ENCODE measurements around the gene GOLGA6A. TPM values are rescaled to one million over a fixed set of nuclear protein-coding genes. Genes with fewer than 3 reads are reported as not detected.
A peak's percentile ranks its signal among the peaks of the same experiment; 100 is the strongest.

Gene GOLGA6A
- total and polyA plus RNA-seq, 2 of the 8 experiments (the other 6 are each of a cell fraction or from before 2014, with no cell fraction given) = 0.80 to 1.0 TPM

- FAIRE-seq (no peak), DNase-seq (ENCODE audit: low read depth in 1 of 2, low spot score in 2 of 2) (peak in 1 of 2 experiments; percentile 71)
- no peak overlapping the region for H2AFZ ChIP-seq (ENCODE audit: low read length)
- H3K14ac ChIP-seq (ENCODE audit: insufficient read length) = no peak overlapping the region
- peak overlapping the region; percentile 30 for H4K8ac ChIP-seq (ENCODE audit: extremely low read depth, insufficient read depth, low read length)
- CTCF ChIA-PET (ENCODE audit: partially characterized antibody) = interaction anchor here (0.6 to 4.5 kb wide), 16 partner anchors 63 to 191 kb away, joined by 3 to 65 read pairs (median 7); partner anchors contain the start of genes PML and STRA6
- H2BK120ac ChIP-seq (replicated peaks; ENCODE audit: low read depth, low read length) = no peak overlapping the region
- H3K79me1 ChIP-seq (ENCODE audit: low read depth, low read length) = no peaks in the 10 kb centered on the region; the same call in 1 of the 2 replicates
- H3K27ac ChIP-seq (ENCODE audit: low read depth, low read length) = no peak overlapping the region
- H4K5ac ChIP-seq (ENCODE audit: insufficient read length, low read depth, low read length) = no peak overlapping the region
- H3K9ac ChIP-seq (replicated peaks in 1 of 4; ENCODE audit: extremely low read depth in 1 of 4, low read depth in 3 of 4, low read length in 3 of 4) = no peak overlapping the region
- no peak overlapping the region for H2AK5ac ChIP-seq (ENCODE audit: low read depth, low read length)
- H2BK20ac ChIP-seq (ENCODE audit: low read length) = peak overlapping the region; percentile 97
- H3K18ac ChIP-seq (ENCODE audit: extremely low read depth, low read length) = peak overlapping the region; percentile 86
- peaks cover 30% of the 10 kb centered on the region; the same call in 1 of the 2 replicates for H3K23me2 ChIP-seq (ENCODE audit: low read depth, low read length)
- no peaks in the 10 kb centered on the region for H3K79me2 ChIP-seq (ENCODE audit: control insufficient read depth in 1 of 2, insufficient read depth in 2 of 2, low read length in 2 of 2)
- H2BK5ac ChIP-seq (ENCODE audit: low read depth, low read length) = peak overlapping the region; percentile 72; the same call in 1 of the 2 replicates
- peak overlapping the region; percentile 98; the same call in 1 of the 2 replicates for H2BK12ac ChIP-seq (ENCODE audit: low read depth, low read length)
- H3K4me3 ChIP-seq (ENCODE audit: extremely low read depth in 1 of 4, insufficient read depth in 2 of 4, low read depth in 3 of 4, low read length in 4 of 4) = peak overlapping the region; percentile 2 to 57 (median 39); a peak in 7 of 8 replicates
- no peak overlapping the region for H3K23ac ChIP-seq (ENCODE audit: insufficient read length)
- peak overlapping the region; percentile 57 for H3K4ac ChIP-seq (replicated peaks; ENCODE audit: insufficient read length, low read depth, low read length)
- POLR2A ChIA-PET (ENCODE audit: partially characterized antibody) = interaction anchor here (1.1 to 1.6 kb wide), 8 partner anchors 8 to 191 kb away, joined by 3 to 7 read pairs (median 4); partner anchors contain the start of gene STRA6
- no peak overlapping the region for H2BK15ac ChIP-seq (ENCODE audit: low read length)
- peaks cover 0 to 8% of the 10 kb centered on the region in 2 experiments; a peak in 1 of 4 replicates for H3K9me3 ChIP-seq (ENCODE audit: insufficient read depth in 2 of 2, low read depth in 1 of 2, low read length in 1 of 2)
- WGBS, 2 experiments (ENCODE audit: extremely low coverage in 1 of 2, insufficient coverage in 1 of 2, insufficient read length in 1 of 2, insufficient replicate concordance in 2 of 2, low coverage in 1 of 2, low lambda C conversion rate in 2 of 2, missing lambda C conversion rate in 1 of 2) = 3% methylated on average over 36 of the region's 40 CpGs; no CpG with 5 or more reads in 1 of the 2 experiments
- H3K4me1 ChIP-seq (replicated peaks in 1 of 4; ENCODE audit: control insufficient read depth in 3 of 4, insufficient read depth in 4 of 4, low read length in 3 of 4) = peaks cover 2 to 68% (median 54%) of the 10 kb centered on the region in 4 experiments
- peak overlapping the region; percentile 3 for H3K56ac ChIP-seq (replicated peaks; ENCODE audit: insufficient read length, low read depth, low read length)
- peaks cover 7 to 13% of the 10 kb centered on the region in 2 experiments for H4K20me1 ChIP-seq (replicated peaks in 1 of 2; ENCODE audit: control insufficient read depth in 1 of 2, insufficient read depth in 2 of 2, low read length in 2 of 2)
- peaks cover 71 to 86% (median 80%) of the 10 kb centered on the region in 4 experiments for H3K27me3 ChIP-seq (replicated peaks in 1 of 4; ENCODE audit: control insufficient read depth in 3 of 4, extremely low read depth in 1 of 4, insufficient read depth in 3 of 4, low read length in 3 of 4)
- H3K4me2 ChIP-seq (ENCODE audit: insufficient read depth in 1 of 2, low read depth in 2 of 2, low read length in 2 of 2) = peak overlapping the region; percentile 83 to 86
- H4K91ac ChIP-seq (replicated peaks; ENCODE audit: insufficient read length, low read length) = peak overlapping the region; percentile 79
- peaks cover 0 to 6% (median 0%) of the 10 kb centered on the region in 4 experiments; a peak in 1 of 8 replicates for H3K36me3 ChIP-seq (ENCODE audit: control insufficient read depth in 2 of 4, insufficient read depth in 4 of 4, low read length in 3 of 4)
- TF ChIP-seq BCL11A (IDR thresholded peaks at IDR 0.05; ENCODE audit: low read depth in 2 of 2, low read length in 2 of 2) (no peak), RBBP5 (IDR thresholded peaks at IDR 0.05; ENCODE audit: borderline replicate concordance, low read depth, low read length) (peak; percentile 17; the same call in 1 of the 2 replicates), GTF2F1 (IDR thresholded peaks at IDR 0.05; ENCODE audit: borderline replicate concordance, low read depth, low read length) (no peak), CTBP2 (IDR thresholded peaks at IDR 0.05; ENCODE audit: borderline replicate concordance, insufficient read depth, insufficient read length, low read length) (no peak), EZH2 (IDR thresholded peaks at IDR 0.05; ENCODE audit: low read depth, low read length, severe bottlenecking) (peak; percentile 91), TCF12 (IDR thresholded peaks at IDR 0.05; ENCODE audit: low read depth, low read length) (no peak), SIN3A (conservative IDR thresholded peaks at IDR 0.05 in 1 of 2, IDR thresholded peaks at IDR 0.05 in 1 of 2; ENCODE audit: low read depth in 1 of 2, low read length in 2 of 2) (no peak), TAF7 (optimal IDR thresholded peaks at IDR 0.05; ENCODE audit: borderline replicate concordance, low read depth, low read length) (peak; percentile 24)
- TF ChIP-seq, protein P1, sequence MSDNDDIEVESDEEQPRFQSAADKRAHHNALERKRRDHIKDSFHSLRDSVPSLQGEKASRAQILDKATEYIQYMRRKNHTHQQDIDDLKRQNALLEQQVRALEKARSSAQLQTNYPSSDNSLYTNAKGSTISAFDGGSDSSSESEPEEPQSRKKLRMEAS (IDR thresholded peaks at IDR 0.05) = 0 out of 2 replicates have a peak, but pooled peaks have one; percentile 12
These were observed 47.3 kb upstream of the GOLGA6A start for GRCh38 chr15:74129586-74130154.

Data from H1 (cell line).